Hepatocyte (in vitro differentiated cells): ENCODE measurements around the gene MBD3L2B. TPM values are rescaled to one million over a fixed set of nuclear protein-coding genes. Genes with fewer than 3 reads are reported as not detected.
"Not testable (repeated sequence)": the region's sequence is repeated elsewhere in the genome, so short reads cannot be mapped to it uniquely, and the experiment has no call there.

Experiments used
- DNase-seq: peaks from one replicate; pipeline ENCODE4 v3.0.0-alpha.2; 2016; ENCODE audit warnings: low spot score
- H2AFZ ChIP-seq: fragments of 200-600 bp; sonication (generic); 2 replicates; pipeline ENCODE4 v1.6.0; 2016; ENCODE audit warnings: antibody characterized with exemption, mild to moderate bottlenecking
- H3K27ac ChIP-seq: fragments of 200-600 bp; sonication (generic); 2 replicates; pipeline ENCODE4 v1.5.1; 2016; ENCODE audit warnings: mild to moderate bottlenecking
- H3K27me3 ChIP-seq: fragments of 200-600 bp; sonication (generic); 2 replicates; pipeline ENCODE4 v1.6.1; 2016
- H3K36me3 ChIP-seq: fragments of 200-600 bp; sonication (generic); replicated peaks from 2 replicates; pipeline ENCODE4 v1.5.1; 2016; ENCODE audit warnings: low read depth; ENCODE audit not compliant: insufficient read depth
- H3K4me1 ChIP-seq: fragments of 200-600 bp; sonication (generic); 2 replicates; pipeline ENCODE4 v1.5.1; 2016; ENCODE audit warnings: mild to moderate bottlenecking, moderate library complexity; ENCODE audit not compliant: insufficient read depth
- H3K4me2 ChIP-seq: fragments of 200-600 bp; sonication (generic); 2 replicates; pipeline ENCODE4 v1.6.0; 2016
- H3K4me3 ChIP-seq: fragments of 200-600 bp; sonication (generic); 2 replicates; pipeline ENCODE4 v1.5.1; 2016; ENCODE audit warnings: mild to moderate bottlenecking
- H3K79me2 ChIP-seq: fragments of 200-600 bp; sonication (generic); 2 replicates; pipeline ENCODE4 v1.6.0; 2017; ENCODE audit warnings: mild to moderate bottlenecking
- H3K9me2 ChIP-seq: fragments of 200-600 bp; sonication (generic); replicated peaks from 2 replicates; pipeline ENCODE4 v1.6.0; 2017; ENCODE audit warnings: mild to moderate bottlenecking; ENCODE audit not compliant: insufficient read depth
- H3K9me3 ChIP-seq: fragments of 200-600 bp; sonication (generic); 2 replicates; pipeline ENCODE4 v1.5.1; 2016; ENCODE audit warnings: low read depth, mild to moderate bottlenecking
- H4K20me1 ChIP-seq: fragments of 200-600 bp; sonication (generic); 2 replicates; pipeline ENCODE4 v1.6.0; 2016; ENCODE audit warnings: mild to moderate bottlenecking; ENCODE audit not compliant: insufficient read depth, poor library complexity, severe bottlenecking
- CTCF ChIP-seq: fragments of 200-600 bp; sonication (generic); IDR thresholded peaks from 2 replicates; pipeline ENCODE4 v1.5.1; 2016; ENCODE audit warnings: antibody characterized with exemption, mild to moderate bottlenecking; ENCODE audit not compliant: poor library complexity
- EZH2 ChIP-seq: fragments of 200-600 bp; sonication (generic); IDR thresholded peaks from 2 replicates; pipeline ENCODE4 v1.6.1; 2016; ENCODE audit warnings: antibody characterized with exemption, mild to moderate bottlenecking, borderline replicate concordance
- EZH2phosphoT487 ChIP-seq: fragments of 200-600 bp; sonication (generic); IDR thresholded peaks from one replicate; pipeline ENCODE4 v1.6.1; 2018; ENCODE audit warnings: antibody characterized with exemption, mild to moderate bottlenecking, low read depth, moderate library complexity; ENCODE audit not compliant: unreplicated experiment, severe bottlenecking
- WGBS: methylation state at CpG from one replicate; pipeline ENCODE4 v1.1.6; 2016; ENCODE audit warnings: low lambda C conversion rate; ENCODE audit errors: missing lambda C conversion rate; 5-methylcytosine and 5-hydroxymethylcytosine counted together
- polyA plus RNA-seq: library from polyadenylated mRNA; unstranded; fragments of >200 nt; fragmentation: Nextera tagmentation; extraction: Ambion mirVana; gene quantifications from 2 replicates; pipeline ENCODE4 v1.2.1, GENCODE V29; 2016
- total RNA-seq: library from RNA; depleted of rRNA; stranded (reverse); fragments of >200 nt; gene quantifications from 2 replicates; pipeline ENCODE4 v1.2.3, GENCODE V29; 2014

The MBD3L2B gene
- total and polyA plus RNA-seq, 2 experiments from 2014 or later: not detected

DNA sequence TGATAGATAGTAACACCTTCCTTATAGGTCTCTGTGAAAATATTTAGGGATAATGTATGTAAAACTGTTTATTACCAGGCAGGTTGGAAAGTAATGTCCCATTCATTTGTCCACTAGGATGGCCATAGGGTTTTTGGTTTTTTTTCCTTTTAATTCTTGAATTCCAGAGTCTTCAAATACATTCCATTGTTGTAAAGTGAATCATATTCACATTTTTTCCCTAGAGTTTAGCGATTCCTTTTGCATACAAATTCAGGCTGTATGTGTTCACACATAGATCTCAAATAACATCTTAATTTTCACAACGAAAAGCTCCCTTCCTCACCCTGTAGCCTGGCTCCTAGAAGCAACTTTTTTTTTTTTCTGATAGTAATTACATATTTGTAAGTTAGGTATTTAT, 46.5 kb upstream of the MBD3L2B start:
- Histone ChIP-seq H3K4me3 (no peak overlapping the region), H3K27me3 (no peaks in the 10 kb centered on the region), H3K79me2 (peaks cover 14% of the 10 kb centered on the region), H2AFZ (no peak overlapping the region), H3K4me2 (no peak overlapping the region), H4K20me1 (no peaks in the 10 kb centered on the region), H3K27ac (no peak overlapping the region), H3K9me3 (peaks cover 7% of the 10 kb centered on the region), H3K4me1 (peaks cover 5% of the 10 kb centered on the region), H3K36me3 (peaks cover 7% of the 10 kb centered on the region), H3K9me2 (peaks cover 4% of the 10 kb centered on the region)
- 89% methylated on average over 2 of the region's 2 CpGs for WGBS
- DNase-seq: no peak
- TF ChIP-seq CTCF (no peak), EZH2phosphoT487 (no peak), EZH2 (no peak)

GRCh38 chr19:7067122-7067521, 45.9 kb upstream of the MBD3L2B start:
- not testable (repeated sequence) for H3K4me1 ChIP-seq, H3K36me3 ChIP-seq, H3K9me2 ChIP-seq, H3K27ac ChIP-seq, H3K9me3 ChIP-seq, H3K4me3 ChIP-seq, H2AFZ ChIP-seq, H3K4me2 ChIP-seq, H4K20me1 ChIP-seq, H3K27me3 ChIP-seq
- WGBS: 61% methylated on average over 13 of the region's 13 CpGs
- peaks cover 14% of the 10 kb centered on the region for H3K79me2 ChIP-seq
- DNase-seq: peak; percentile 22

GRCh38 chr19:7063764-7064418, 42.7 kb upstream of the MBD3L2B start:
- Histone ChIP-seq H3K27ac (no peak overlapping the region), H3K27me3 (no peaks in the 10 kb centered on the region), H3K79me2 (no peaks in the 10 kb centered on the region), H3K4me3 (no peak overlapping the region), H3K9me3 (no peaks in the 10 kb centered on the region), H3K4me1 (no peaks in the 10 kb centered on the region), H2AFZ (no peak overlapping the region), H3K4me2 (no peak overlapping the region), H4K20me1 (no peaks in the 10 kb centered on the region), H3K9me2 (no peaks in the 10 kb centered on the region), H3K36me3 (no peaks in the 10 kb centered on the region)
- TF ChIP-seq EZH2: no peak
- TF ChIP-seq CTCF: no peak
- no peak for TF ChIP-seq EZH2phosphoT487
- 96% methylated on average over 9 of the region's 9 CpGs for WGBS
- DNase-seq: no peak

DNA sequence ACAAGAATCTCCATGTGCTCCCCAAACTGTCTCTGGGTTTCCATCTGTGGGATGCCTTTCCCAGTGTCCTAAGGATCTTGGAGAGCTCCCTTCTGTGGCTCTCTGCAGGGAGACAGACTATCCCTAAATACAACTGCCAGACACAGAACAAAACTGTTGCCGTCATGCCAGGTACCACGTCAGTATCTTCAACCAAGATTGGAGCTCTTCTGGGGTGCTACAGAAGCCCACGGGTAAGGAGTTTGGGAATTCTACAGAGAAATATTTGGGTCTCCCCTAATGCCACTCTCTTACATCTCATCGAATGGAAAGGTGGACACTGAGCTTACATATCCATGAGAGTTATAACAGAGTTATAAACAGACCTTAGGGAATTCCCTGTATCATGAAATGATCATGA, 42.1 kb upstream of the MBD3L2B start:
- no peak overlapping the region for H3K27ac ChIP-seq
- H3K4me3 ChIP-seq: no peak overlapping the region
- TF ChIP-seq EZH2phosphoT487: no peak
- TF ChIP-seq EZH2: no peak
- no peak for TF ChIP-seq CTCF
- DNase-seq: no peak
- no peaks in the 10 kb centered on the region for H3K4me1 ChIP-seq
- WGBS: 85% methylated on average over 4 of the region's 4 CpGs
- no peaks in the 10 kb centered on the region for H3K36me3 ChIP-seq
- no peak overlapping the region for H2AFZ ChIP-seq
- H3K27me3 ChIP-seq: no peaks in the 10 kb centered on the region
- no peaks in the 10 kb centered on the region for H3K79me2 ChIP-seq
- H3K9me3 ChIP-seq: no peaks in the 10 kb centered on the region
- H4K20me1 ChIP-seq: no peaks in the 10 kb centered on the region
- no peak overlapping the region for H3K4me2 ChIP-seq
- no peaks in the 10 kb centered on the region for H3K9me2 ChIP-seq

DNA sequence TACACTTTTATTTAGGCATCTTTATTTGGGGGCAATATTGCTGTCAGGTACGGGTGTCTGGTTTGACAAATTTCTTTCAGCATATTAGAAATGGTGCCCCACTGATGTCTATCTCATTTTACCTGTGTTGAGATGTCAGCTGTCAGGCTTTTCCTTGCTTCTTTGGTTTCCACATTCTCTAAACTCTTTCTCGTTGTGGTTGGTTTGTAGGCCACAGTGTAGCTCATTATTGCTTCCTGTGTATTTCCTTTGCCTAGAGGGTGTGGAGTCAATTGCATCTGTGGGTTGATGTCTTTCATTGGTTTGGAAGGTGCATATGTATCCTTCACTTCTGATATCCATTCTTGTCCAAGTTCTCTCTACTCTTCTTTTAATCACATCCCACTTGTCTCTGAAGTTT, 38.7 kb upstream of the MBD3L2B start:
- not testable (repeated sequence) for H3K79me2 ChIP-seq, H3K36me3 ChIP-seq, H3K27me3 ChIP-seq, H3K9me3 ChIP-seq, H4K20me1 ChIP-seq, H3K4me1 ChIP-seq, H3K4me2 ChIP-seq, DNase-seq, H3K27ac ChIP-seq, H3K4me3 ChIP-seq, H3K9me2 ChIP-seq, H2AFZ ChIP-seq
- 85% methylated on average over 2 of the region's 2 CpGs for WGBS

GRCh38 chr19:7058576-7058975, 37.3 kb upstream of the MBD3L2B start, which contains the start of gene MBD3L3:
Gene MBD3L3 (minus strand): TSS chr19:7058676. CDS start chr19:7058605, 71 bp downstream.
- H3K4me1 ChIP-seq, H3K4me2 ChIP-seq, H3K79me2 ChIP-seq, H3K27ac ChIP-seq, H2AFZ ChIP-seq, H3K9me3 ChIP-seq, H3K27me3 ChIP-seq, H3K4me3 ChIP-seq, DNase-seq, H4K20me1 ChIP-seq, H3K9me2 ChIP-seq, H3K36me3 ChIP-seq: not testable (repeated sequence)
- WGBS: no CpG with 5 or more reads among the region's 8 CpGs
